Spinal cord (tissue), 10 donors: Measurements from ENCODE around the gene NFIA. TPM values are rescaled to one million over a fixed set of nuclear protein-coding genes. Genes with fewer than 3 reads are reported as not detected.
A peak's percentile ranks its signal among the peaks of the same experiment; 100 is the strongest.

Experiments used
- DNase-seq, 6 donors: peaks; one replicate each; pipeline versions ENCODE4 v3.0.0 to v3.0.0-alpha.2; 2013 to 2015; ENCODE audit warnings: low spot score in 6 of 6, low read depth in 4 of 6
- H3K27ac ChIP-seq: one replicate; pipeline ENCODE4 v1.5.1; 2013; ENCODE audit warnings: low read depth, low read length, control low read depth
- H3K27me3 ChIP-seq: one replicate; pipeline ENCODE4 v1.6.1; 2013; ENCODE audit warnings: low read length; ENCODE audit not compliant: control insufficient read depth, insufficient read depth
- H3K36me3 ChIP-seq: one replicate; pipeline ENCODE4 v1.6.1; 2013; ENCODE audit warnings: low read length; ENCODE audit not compliant: control insufficient read depth, insufficient read depth
- H3K4me1 ChIP-seq: one replicate; pipeline ENCODE4 v1.6.1; 2013; ENCODE audit warnings: low read length; ENCODE audit not compliant: control insufficient read depth, insufficient read depth
- H3K4me3 ChIP-seq: one replicate; pipeline ENCODE4 v1.5.1; 2013; ENCODE audit warnings: low read depth, low read length, control low read depth
- H3K9me3 ChIP-seq: one replicate; pipeline ENCODE4 v1.6.1; 2013; ENCODE audit warnings: low read length; ENCODE audit not compliant: control insufficient read depth, insufficient read depth
- WGBS: methylation state at CpG from one replicate; pipeline ENCODE4 v1.1.5; 2013; ENCODE audit warnings: missing lambda C conversion rate; ENCODE audit not compliant: insufficient coverage; 5-methylcytosine and 5-hydroxymethylcytosine counted together
- polyA plus RNA-seq, 2 donors: library from polyadenylated mRNA; unstranded; fragments of 120-200 nt; gene quantifications; one replicate each; pipeline ENCODE4 v1.2.1, GENCODE V29; 2013; ENCODE audit not compliant: insufficient read length in 2 of 2
- total RNA-seq, 2 donors: library from RNA; depleted of rRNA in 1 of 2; stranded (reverse); fragments of 120-200 nt in 1 of 2; fragments of >200 nt in 1 of 2; gene quantifications; one replicate each; pipeline versions ENCODE4 v1.2.3 to v1.2.4, GENCODE V29; 2013 to 2014
- donor health status: healthy.

The NFIA gene
- total and polyA plus RNA-seq, 4 donors, result 36.1 to 77.2 (median 62.5) TPM

DNA sequence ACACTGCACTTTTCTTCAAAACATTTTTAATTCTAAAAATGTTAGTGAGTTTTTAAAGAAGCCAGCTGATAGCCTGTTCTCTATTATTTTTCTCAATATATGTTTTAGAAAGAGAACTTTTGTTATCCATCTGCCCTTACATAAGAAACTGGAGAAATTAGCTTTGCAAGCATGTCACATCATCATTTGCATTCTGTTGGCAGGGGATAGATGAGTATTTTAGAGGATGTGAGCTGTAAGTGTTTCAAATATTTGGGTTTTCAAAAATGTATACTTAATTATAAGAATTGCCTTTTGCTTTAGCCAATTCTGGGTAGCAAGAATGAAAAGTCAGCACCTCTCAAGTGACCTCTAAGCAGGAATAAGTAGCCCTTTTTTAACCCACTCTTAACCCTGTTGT, 7.4 kb downstream of the NFIA start:
- Histone ChIP-seq H3K4me1 (no peaks in the 10 kb centered on the region), H3K27me3 (no peaks in the 10 kb centered on the region), H3K36me3 (peaks cover 2% of the 10 kb centered on the region), H3K27ac (peak overlapping the region; percentile 20), H3K9me3 (no peaks in the 10 kb centered on the region), H3K4me3 (no peak overlapping the region)
- peak in 1 of 6 donors; percentile 70 for DNase-seq

DNA sequence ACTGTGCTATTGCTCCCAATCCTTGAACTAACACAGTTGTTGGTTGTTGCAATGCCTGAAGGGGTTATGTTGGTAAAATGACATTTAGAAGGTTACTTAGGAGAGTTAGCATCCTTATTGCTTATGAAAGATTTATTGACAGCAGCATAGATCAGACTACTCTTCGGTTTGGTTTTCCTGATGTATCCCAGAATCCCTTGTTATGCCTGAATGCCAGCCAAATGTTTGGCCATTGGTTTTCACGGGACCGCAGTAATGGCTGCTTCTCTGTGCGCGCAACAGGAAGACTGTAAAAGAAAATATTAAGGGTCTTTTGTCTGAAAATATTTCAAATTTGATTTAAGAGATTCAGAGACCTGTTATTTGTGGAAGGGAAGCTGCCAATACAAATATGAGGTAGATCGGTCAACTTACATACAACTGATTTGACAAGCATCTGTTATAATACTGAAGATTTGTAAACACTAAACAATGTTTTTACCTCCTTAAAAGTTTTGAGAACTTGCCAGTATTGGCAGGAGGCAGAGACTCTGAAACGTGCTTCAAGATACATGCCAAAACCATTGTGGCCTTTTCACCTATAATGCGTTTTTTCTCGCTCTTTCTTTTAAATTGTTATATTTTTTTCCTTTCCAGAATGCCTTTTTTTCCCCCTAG, 8.3 kb downstream of the NFIA start:
- WGBS, result 37% methylated on average over 3 of the region's 9 CpGs
- H3K4me1 ChIP-seq, result no peaks in the 10 kb centered on the region
- no peaks in the 10 kb centered on the region for H3K27me3 ChIP-seq
- peak overlapping the region; percentile 49 for H3K27ac ChIP-seq
- H3K9me3 ChIP-seq, result no peaks in the 10 kb centered on the region
- H3K36me3 ChIP-seq, result peaks cover 2% of the 10 kb centered on the region
- peak in 2 of 6 donors; percentile 59 to 89 for DNase-seq
- no peak overlapping the region for H3K4me3 ChIP-seq

DNA sequence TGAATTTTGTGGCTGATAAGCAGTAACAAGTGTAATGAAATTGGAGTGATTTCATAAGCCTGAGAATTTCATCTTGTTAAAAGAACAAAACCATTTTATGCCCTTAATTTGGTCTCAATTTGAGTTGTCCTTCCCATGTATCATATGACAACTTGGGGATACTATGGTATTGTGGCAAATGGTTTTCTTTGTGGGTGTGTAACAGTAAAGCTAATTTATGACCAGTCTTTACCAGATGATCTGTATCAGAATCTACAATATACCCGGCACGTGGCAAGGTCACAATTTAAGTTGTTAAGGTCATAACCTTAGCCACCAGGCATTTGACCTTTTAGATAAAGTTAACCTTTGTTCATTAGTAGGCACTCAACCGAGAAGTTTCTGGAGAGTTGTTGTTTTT, 9.1 kb downstream of the NFIA start:
- Histone ChIP-seq H3K4me3 (no peak overlapping the region), H3K27ac (no peak overlapping the region), H3K4me1 (peaks cover 3% of the 10 kb centered on the region), H3K27me3 (no peaks in the 10 kb centered on the region), H3K36me3 (peaks cover 2% of the 10 kb centered on the region), H3K9me3 (no peaks in the 10 kb centered on the region)
- no CpG with 5 or more reads among the region's 3 CpGs for WGBS
- no peak for DNase-seq

DNA sequence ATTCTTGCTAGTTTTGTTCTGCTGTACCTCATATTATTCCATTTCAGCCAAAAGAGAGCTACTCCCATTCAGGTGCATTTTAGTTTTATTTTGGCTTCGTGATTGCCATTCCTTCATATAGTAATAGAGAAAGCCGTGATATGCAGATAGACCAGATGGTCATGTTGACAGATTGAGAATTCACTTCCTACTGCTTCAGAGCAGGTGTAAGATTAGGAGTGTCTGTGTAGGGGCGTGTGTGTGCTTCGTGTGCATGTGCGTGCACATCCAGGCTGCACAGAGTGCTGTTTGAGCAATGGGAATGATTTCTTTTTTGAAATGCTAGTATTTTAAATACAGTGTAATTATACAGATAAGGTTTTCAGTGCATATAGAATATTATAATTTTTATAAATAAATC, 10.3 kb downstream of the NFIA start:
- Histone ChIP-seq H3K4me3 (no peak overlapping the region), H3K27me3 (no peaks in the 10 kb centered on the region), H3K9me3 (no peaks in the 10 kb centered on the region), H3K36me3 (peaks cover 2% of the 10 kb centered on the region), H3K4me1 (peaks cover 3% of the 10 kb centered on the region), H3K27ac (no peak overlapping the region)
- 34% methylated on average over 3 of the region's 5 CpGs for WGBS
- peak in 2 of 6 donors; percentile 60 to 73 for DNase-seq

DNA sequence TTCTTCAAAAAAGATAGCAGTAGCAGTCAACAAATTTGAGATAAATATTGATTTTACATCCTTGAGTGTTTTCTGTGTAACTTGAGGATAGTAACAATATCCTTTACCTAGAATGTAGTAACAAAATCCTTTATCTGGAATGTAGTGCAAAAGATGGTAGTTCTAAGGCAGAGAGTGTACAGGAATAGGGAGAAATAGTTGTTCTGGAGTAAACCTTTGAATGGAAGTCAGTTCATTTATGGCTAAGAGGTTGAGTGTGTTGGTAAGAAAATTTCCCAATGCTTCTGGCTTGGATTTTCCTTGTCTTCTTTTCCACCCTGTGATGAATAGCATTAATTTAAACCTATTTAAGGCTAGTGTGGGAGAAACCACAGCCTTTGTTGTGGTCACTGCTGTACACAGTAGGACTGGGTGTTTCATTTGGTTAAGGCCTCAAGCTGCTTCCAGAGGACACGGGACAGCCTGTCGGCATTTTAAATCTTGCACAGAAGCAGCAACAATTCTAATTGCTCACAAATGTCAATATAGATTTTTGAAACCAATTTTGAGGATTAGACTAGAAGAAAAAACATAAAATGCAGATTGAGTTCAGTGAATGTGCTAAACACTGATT, 11.3 kb downstream of the NFIA start:
- peak in 1 of 6 donors; percentile 55 for DNase-seq
- Histone ChIP-seq H3K27ac (peak overlapping the region; percentile 36), H3K36me3 (peaks cover under 1% of the 10 kb centered on the region), H3K4me1 (peaks cover 3% of the 10 kb centered on the region), H3K27me3 (no peaks in the 10 kb centered on the region), H3K4me3 (peak overlapping the region; percentile 18), H3K9me3 (no peaks in the 10 kb centered on the region)
- WGBS, result no CpG with 5 or more reads among the region's 2 CpGs

GRCh38 chr1:61094677-61095469, 12.5 kb downstream of the NFIA start:
- no peak for DNase-seq
- Histone ChIP-seq H3K4me3 (no peak overlapping the region), H3K27ac (peak overlapping the region; percentile 1), H3K36me3 (no peaks in the 10 kb centered on the region), H3K9me3 (no peaks in the 10 kb centered on the region), H3K27me3 (no peaks in the 10 kb centered on the region), H3K4me1 (peaks cover 3% of the 10 kb centered on the region)
- no CpG with 5 or more reads among the region's 4 CpGs for WGBS

- H3K9me3 ChIP-seq, result no peaks in the 10 kb centered on the region
- no peak overlapping the region for H3K27ac ChIP-seq
- WGBS, result no CpG with 5 or more reads among the region's 2 CpGs
- no peak for DNase-seq
- H3K4me1 ChIP-seq, result peaks cover 3% of the 10 kb centered on the region
- no peaks in the 10 kb centered on the region for H3K36me3 ChIP-seq
- no peak overlapping the region for H3K4me3 ChIP-seq
- H3K27me3 ChIP-seq, result no peaks in the 10 kb centered on the region
Measured at GRCh38 chr1:61095470-61095812, 13.1 kb downstream of the NFIA start.

DNA sequence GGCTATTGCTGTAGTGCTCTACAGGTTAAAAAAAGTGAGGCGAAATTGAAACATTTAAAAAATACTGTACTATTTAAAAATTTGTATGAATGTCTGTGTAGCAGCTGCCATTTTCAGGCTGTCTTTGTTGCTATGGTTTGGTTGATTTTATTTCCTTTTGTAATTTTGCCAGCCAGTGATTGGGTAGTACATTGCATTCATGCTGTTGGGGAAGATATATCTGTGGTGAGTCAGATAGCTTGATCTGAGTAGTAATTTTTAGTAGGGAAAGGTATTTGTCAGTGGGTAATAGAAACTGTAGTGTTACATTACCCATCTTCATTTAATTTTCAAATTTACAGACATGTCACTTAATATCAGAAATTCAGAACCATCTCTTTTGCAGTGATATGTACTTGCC, 15.0 kb downstream of the NFIA start:
- peak in 2 of 6 donors; percentile 37 to 68 for DNase-seq
- WGBS, result no CpG with 5 or more reads among the region's 1 CpG
- H3K27ac ChIP-seq, result no peak overlapping the region

DNA sequence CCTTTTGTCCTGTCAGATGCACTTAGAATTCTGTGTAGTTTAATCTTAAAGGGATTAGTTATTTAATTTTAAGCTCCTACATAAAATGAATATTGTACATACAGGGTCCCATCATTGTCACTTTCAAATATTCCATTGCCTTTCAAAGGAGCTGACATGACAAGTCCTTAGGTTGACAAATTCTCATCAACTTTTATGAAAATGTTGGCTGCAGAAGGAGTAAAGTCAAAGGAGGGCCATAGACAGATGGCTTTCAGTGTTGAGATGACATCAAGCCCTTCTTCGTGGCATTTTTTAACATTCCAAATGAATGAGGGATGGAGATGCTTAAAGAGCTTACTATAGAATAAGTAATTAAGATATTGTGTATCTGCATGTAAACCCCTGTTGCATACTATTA, 15.4 kb downstream of the NFIA start:
- DNase-seq, result peak in 1 of 6 donors; percentile 51
- H3K27ac ChIP-seq, result no peak overlapping the region
- H3K4me3 ChIP-seq, result no peak overlapping the region
- no CpG with 5 or more reads among the region's 1 CpG for WGBS
- peaks cover 8% of the 10 kb centered on the region for H3K4me1 ChIP-seq
- no peaks in the 10 kb centered on the region for H3K27me3 ChIP-seq
- no peaks in the 10 kb centered on the region for H3K9me3 ChIP-seq
- H3K36me3 ChIP-seq, result no peaks in the 10 kb centered on the region

More for the DNA sequence above, 15.0 kb downstream of the NFIA start:
- no peak overlapping the region for H3K4me3 ChIP-seq
- peaks cover 8% of the 10 kb centered on the region for H3K4me1 ChIP-seq
- H3K9me3 ChIP-seq, result no peaks in the 10 kb centered on the region
- no peaks in the 10 kb centered on the region for H3K36me3 ChIP-seq
- no peaks in the 10 kb centered on the region for H3K27me3 ChIP-seq
